ENCODE data around the gene SP2. TPM values are rescaled to one million over a fixed set of nuclear protein-coding genes. Genes with fewer than 3 reads are reported as not detected.

The SP2 gene
- total and polyA plus RNA-seq, 4 donors: 4.9 to 19.9 (median 11.1) TPM

DNA sequence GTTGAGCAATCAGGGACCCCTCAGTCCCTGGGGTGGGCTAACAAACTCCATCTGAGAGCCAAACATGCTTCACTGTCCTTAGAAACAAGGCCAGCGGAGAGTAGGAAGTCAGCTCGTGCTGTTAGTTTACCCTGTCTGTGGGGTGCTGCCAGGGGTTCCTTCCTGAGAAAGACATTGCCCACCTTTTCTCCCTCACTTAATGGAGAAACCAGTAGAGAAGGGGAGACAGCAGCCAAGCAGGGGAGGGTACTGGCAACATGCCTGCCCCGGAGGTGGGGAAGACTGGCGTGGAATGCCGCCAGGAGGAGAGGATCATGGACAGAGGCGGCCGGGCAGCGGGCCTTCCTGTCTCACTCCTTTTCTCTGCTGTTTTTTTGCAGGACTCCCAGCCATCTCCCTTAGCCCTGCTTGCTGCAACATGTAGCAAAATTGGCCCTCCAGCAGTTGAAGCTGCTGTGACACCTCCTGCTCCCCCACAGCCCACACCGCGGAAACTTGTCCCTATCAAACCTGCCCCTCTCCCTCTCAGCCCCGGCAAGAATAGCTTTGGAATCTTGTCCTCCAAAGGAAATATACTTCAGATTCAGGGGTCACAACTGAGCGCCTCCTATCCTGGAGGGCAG, 19.9 kb downstream of the SP2 start:
- Histone ChIP-seq H3K9ac (ENCODE audit: insufficient read depth in 1 of 2, low read length in 2 of 2) (no peak overlapping the region), H3K27me3 (ENCODE audit: control insufficient read depth in 3 of 3, insufficient read depth in 3 of 3, low read length in 2 of 3) (no peaks in the 10 kb centered on the region), H3K4me1 (ENCODE audit: control insufficient read depth in 5 of 5, insufficient read depth in 5 of 5, low read length in 5 of 5) (peaks cover 0 to 3% (median 0%) of the 10 kb centered on the region in 5 donors), H3K36me3 (ENCODE audit: control insufficient read depth in 4 of 4, insufficient read depth in 4 of 4, low read length in 4 of 4) (peaks cover 0 to 15% (median 9%) of the 10 kb centered on the region in 4 donors), H3K9me3 (ENCODE audit: control insufficient read depth in 4 of 4, insufficient read depth in 3 of 4, low read length in 3 of 4) (no peaks in the 10 kb centered on the region), H3K27ac (ENCODE audit: low read depth in 1 of 2, low read length in 1 of 2) (no peak overlapping the region), H3K4me3 (no peak overlapping the region)
- ATAC-seq (ENCODE audit: insufficient read depth, low FRiP score) (no peak), DNase-seq (no peak)
- 76 to 82% methylated on average over 12 of the region's 12 CpGs for WGBS, 2 donors
- TF ChIP-seq, protein P1, sequence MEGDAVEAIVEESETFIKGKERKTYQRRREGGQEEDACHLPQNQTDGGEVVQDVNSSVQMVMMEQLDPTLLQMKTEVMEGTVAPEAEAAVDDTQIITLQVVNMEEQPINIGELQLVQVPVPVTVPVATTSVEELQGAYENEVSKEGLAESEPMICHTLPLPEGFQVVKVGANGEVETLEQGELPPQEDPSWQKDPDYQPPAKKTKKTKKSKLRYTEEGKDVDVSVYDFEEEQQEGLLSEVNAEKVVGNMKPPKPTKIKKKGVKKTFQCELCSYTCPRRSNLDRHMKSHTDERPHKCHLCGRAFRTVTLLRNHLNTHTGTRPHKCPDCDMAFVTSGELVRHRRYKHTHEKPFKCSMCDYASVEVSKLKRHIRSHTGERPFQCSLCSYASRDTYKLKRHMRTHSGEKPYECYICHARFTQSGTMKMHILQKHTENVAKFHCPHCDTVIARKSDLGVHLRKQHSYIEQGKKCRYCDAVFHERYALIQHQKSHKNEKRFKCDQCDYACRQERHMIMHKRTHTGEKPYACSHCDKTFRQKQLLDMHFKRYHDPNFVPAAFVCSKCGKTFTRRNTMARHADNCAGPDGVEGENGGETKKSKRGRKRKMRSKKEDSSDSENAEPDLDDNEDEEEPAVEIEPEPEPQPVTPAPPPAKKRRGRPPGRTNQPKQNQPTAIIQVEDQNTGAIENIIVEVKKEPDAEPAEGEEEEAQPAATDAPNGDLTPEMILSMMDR (IDR thresholded peaks at IDR 0.05; ENCODE audit: control extremely low read depth, extremely low read depth): no peak

DNA sequence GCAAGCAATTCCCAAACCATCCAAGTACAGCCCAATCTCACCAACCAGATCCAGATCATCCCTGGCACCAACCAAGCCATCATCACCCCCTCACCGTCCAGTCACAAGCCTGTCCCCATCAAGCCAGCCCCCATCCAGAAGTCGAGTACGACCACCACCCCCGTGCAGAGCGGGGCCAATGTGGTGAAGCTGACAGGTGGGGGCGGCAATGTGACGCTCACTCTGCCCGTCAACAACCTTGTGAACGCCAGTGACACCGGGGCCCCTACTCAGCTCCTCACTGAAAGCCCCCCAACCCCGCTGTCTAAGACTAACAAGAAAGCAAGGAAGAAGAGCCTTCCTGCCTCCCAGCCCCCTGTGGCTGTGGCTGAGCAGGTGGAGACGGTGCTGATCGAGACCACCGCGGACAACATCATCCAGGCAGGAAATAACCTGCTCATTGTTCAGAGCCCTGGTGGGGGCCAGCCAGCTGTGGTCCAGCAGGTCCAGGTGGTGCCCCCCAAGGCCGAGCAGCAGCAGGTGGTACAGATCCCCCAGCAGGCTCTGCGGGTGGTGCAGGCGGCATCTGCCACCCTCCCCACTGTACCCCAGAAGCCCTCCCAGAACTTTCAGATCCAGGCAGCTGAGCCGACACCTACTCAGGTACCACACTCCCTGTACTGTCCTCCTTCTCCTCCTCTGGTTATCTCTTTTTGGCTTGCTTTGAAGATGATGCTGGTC, 20.6 kb downstream of the SP2 start:
- WGBS, 2 donors: 91 to 92% methylated on average over 19 of the region's 19 CpGs
- Histone ChIP-seq H3K36me3 (ENCODE audit: control insufficient read depth in 4 of 4, insufficient read depth in 4 of 4, low read length in 4 of 4) (peaks cover 0 to 15% (median 10%) of the 10 kb centered on the region in 4 donors), H3K4me3 (no peak overlapping the region), H3K27ac (ENCODE audit: low read depth in 1 of 2, low read length in 1 of 2) (no peak overlapping the region), H3K9ac (ENCODE audit: insufficient read depth in 1 of 2, low read length in 2 of 2) (no peak overlapping the region), H3K4me1 (ENCODE audit: control insufficient read depth in 5 of 5, insufficient read depth in 5 of 5, low read length in 5 of 5) (peaks cover 0 to 3% (median 0%) of the 10 kb centered on the region in 5 donors), H3K27me3 (ENCODE audit: control insufficient read depth in 3 of 3, insufficient read depth in 3 of 3, low read length in 2 of 3) (no peaks in the 10 kb centered on the region), H3K9me3 (ENCODE audit: control insufficient read depth in 4 of 4, insufficient read depth in 3 of 4, low read length in 3 of 4) (no peaks in the 10 kb centered on the region)
- no peak for DNase-seq
- TF ChIP-seq, protein P1 (IDR thresholded peaks at IDR 0.05; ENCODE audit: control extremely low read depth, extremely low read depth): no peak
- ATAC-seq (ENCODE audit: insufficient read depth, low FRiP score): no peak

DNA sequence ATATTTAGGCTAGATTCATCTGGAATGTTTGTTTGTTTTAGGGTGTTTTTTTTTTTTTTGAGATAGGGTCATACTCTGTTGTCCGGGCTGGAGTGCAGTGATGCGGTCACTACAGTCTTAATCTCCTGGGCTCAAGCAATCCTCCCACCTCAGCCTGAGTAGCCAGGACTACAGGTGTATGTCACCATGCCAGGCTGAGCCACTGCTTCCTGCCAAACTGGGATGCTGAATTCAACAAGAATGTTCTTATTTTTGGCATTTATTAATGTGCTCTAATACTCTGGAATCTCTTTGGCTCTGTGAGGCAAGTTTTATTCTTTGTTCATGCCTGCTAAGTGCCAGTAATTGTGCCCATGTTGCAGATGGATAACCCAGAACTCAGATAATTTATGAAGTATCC, 21.5 kb downstream of the SP2 start:
- no peak for DNase-seq
- H3K4me1 ChIP-seq (ENCODE audit: control insufficient read depth in 5 of 5, insufficient read depth in 5 of 5, low read length in 5 of 5): peaks cover 0 to 3% (median 0%) of the 10 kb centered on the region in 5 donors

More for the DNA sequence above, 21.5 kb downstream of the SP2 start:
- no peak for ATAC-seq (ENCODE audit: insufficient read depth, low FRiP score)
- WGBS, 2 donors: 75 to 85% methylated on average over 2 of the region's 2 CpGs
- no peak overlapping the region for H3K27ac ChIP-seq (ENCODE audit: low read depth in 1 of 2, low read length in 1 of 2)
- TF ChIP-seq, protein P1 (IDR thresholded peaks at IDR 0.05; ENCODE audit: control extremely low read depth, extremely low read depth): no peak
- no peak overlapping the region for H3K9ac ChIP-seq (ENCODE audit: insufficient read depth in 1 of 2, low read length in 2 of 2)
- H3K27me3 ChIP-seq (ENCODE audit: control insufficient read depth in 3 of 3, insufficient read depth in 3 of 3, low read length in 2 of 3): no peaks in the 10 kb centered on the region
- no peaks in the 10 kb centered on the region for H3K9me3 ChIP-seq (ENCODE audit: control insufficient read depth in 4 of 4, insufficient read depth in 3 of 4, low read length in 3 of 4)
- peaks cover 2 to 15% (median 12%) of the 10 kb centered on the region in 4 donors for H3K36me3 ChIP-seq (ENCODE audit: control insufficient read depth in 4 of 4, insufficient read depth in 4 of 4, low read length in 4 of 4)
- no peak overlapping the region for H3K4me3 ChIP-seq

All from lung (tissue), 12 donors.